Right hindlimb (tissue), 1 donor: ENCODE results near the gene KIFAP3.

Experiments
- DNase-seq: peaks from one replicate; pipeline ENCODE4 v3.0.0-alpha.2; 2018

Gene KIFAP3

GRCh38 chr1:169974067-169974466, 100.4 kb downstream of the KIFAP3 start:
- no peak for DNase-seq

GRCh38 chr1:169970114-169970513, 104.4 kb downstream of the KIFAP3 start:
- no peak for DNase-seq

- no peak for DNase-seq
Observed at GRCh38 chr1:169968174-169968573, 106.3 kb downstream of the KIFAP3 start.

- no peak for DNase-seq
Observed at GRCh38 chr1:169964206-169964605, 110.3 kb downstream of the KIFAP3 start.

- DNase-seq: no peak
Observed at GRCh38 chr1:169959686-169960085, 114.8 kb downstream of the KIFAP3 start.

GRCh38 chr1:169958987-169959386, 115.5 kb downstream of the KIFAP3 start:
- no peak for DNase-seq

GRCh38 chr1:169957884-169958283, 116.6 kb downstream of the KIFAP3 start:
- DNase-seq: no peak

GRCh38 chr1:169951108-169951507, 123.4 kb downstream of the KIFAP3 start:
- no peak for DNase-seq

- DNase-seq: no peak
Observed at GRCh38 chr1:169949139-169949538, 125.4 kb downstream of the KIFAP3 start.

GRCh38 chr1:169946206-169946605, 128.3 kb downstream of the KIFAP3 start:
- DNase-seq: no peak

GRCh38 chr1:169945181-169945580, 129.3 kb downstream of the KIFAP3 start:
- peak; percentile 57 for DNase-seq

GRCh38 chr1:169944621-169945020, 129.9 kb downstream of the KIFAP3 start:
- DNase-seq: no peak

GRCh38 chr1:169943963-169944526, 130.4 kb downstream of the KIFAP3 start:
- no peak for DNase-seq

GRCh38 chr1:169941982-169942830, 132.3 kb downstream of the KIFAP3 start:
- peak; percentile 42 for DNase-seq

- DNase-seq: no peak
Observed at GRCh38 chr1:169933984-169934725, 140.3 kb downstream of the KIFAP3 start.

- DNase-seq: peak; percentile 30
Observed at GRCh38 chr1:169931795-169932231, 142.7 kb downstream of the KIFAP3 start.

GRCh38 chr1:169929210-169929526, 145.3 kb downstream of the KIFAP3 start:
- no peak for DNase-seq

- DNase-seq: no peak
Observed at GRCh38 chr1:169928438-169929209, 145.9 kb downstream of the KIFAP3 start.

- DNase-seq: no peak
Observed at GRCh38 chr1:169925505-169926482, 148.7 kb downstream of the KIFAP3 start.

- no peak for DNase-seq
Observed at GRCh38 chr1:169924829-169925228, 149.7 kb downstream of the KIFAP3 start.

GRCh38 chr1:169924063-169924462, 150.4 kb downstream of the KIFAP3 start:
- no peak for DNase-seq

GRCh38 chr1:169921080-169921479, 153.4 kb downstream of the KIFAP3 start:
- no peak for DNase-seq
